HCT116 (cell line): ENCODE results near the gene SERPINA10. TPM values are rescaled to one million over a fixed set of nuclear protein-coding genes. Genes with fewer than 3 reads are reported as not detected.

Source experiments
- ATAC-seq: fragments of 200-7000 bp; cut with Tn5 transposase; 2 replicates; pipeline ENCODE4 v1.9.1; 2020; ENCODE audit warnings: mild to moderate bottlenecking, moderate library complexity
- BruUV-seq: library from RNA; stranded (reverse); fragments of 400-500 nt; replicated peaks from 2 replicates; lab custom pipeline; 2021; lab: Mats Ljungman, UMichigan
- CTCF ChIA-PET: fragments of 300-600 bp; sonication (Branson Sonifier 250); formaldehyde crosslinking; loops from one replicate; lab custom pipeline; 2021; ENCODE audit warnings: antibody characterized with exemption; lab: Charles Lee
- POLR2A ChIA-PET: fragments of 300-600, 350-600 bp; sonication (Branson Sonifier 250); formaldehyde crosslinking; loops from one replicate; lab custom pipeline; 2021; ENCODE audit warnings: antibody characterized with exemption; lab: Charles Lee
- RAD21 ChIA-PET, 2 experiments: fragments of 300-600 bp; sonication (Branson Sonifier 250); formaldehyde crosslinking; loops; one replicate each; lab custom pipeline; 2023; ENCODE audit warnings: low total read pairs in 2 of 2; ENCODE audit not compliant: uncharacterized antibody in 2 of 2, unreplicated experiment in 2 of 2, low non-redundant PET in 1 of 2; lab: Charles Lee
- DNase-seq: peaks from one replicate; pipeline ENCODE4 v3.0.0-alpha.2; 2010; ENCODE audit warnings: low read depth, low spot score
- H2AFZ ChIP-seq: fragments of 200-600 bp; shearing (Covaris generic), sonication (generic); 2 replicates; pipeline ENCODE4 v1.6.1; 2017; ENCODE audit warnings: low read depth, mixed run types, mixed read lengths, antibody characterized with exemption, low read length; ENCODE audit not compliant: poor library complexity, severe bottlenecking
- H3K27ac ChIP-seq: 2 replicates; pipeline ENCODE4 v1.5.1; 2012; ENCODE audit warnings: low read depth, low read length
- H3K27me3 ChIP-seq: fragments of 200-600 bp; sonication (generic); 2 replicates; pipeline ENCODE4 v1.6.1; 2016; ENCODE audit warnings: mixed run types, low read length, mixed read lengths; ENCODE audit not compliant: insufficient read depth
- H3K36me3 ChIP-seq, 2 experiments: fragments of 200-500 bp in 1 of 2; fragments of 200-600 bp in 1 of 2; sonication (Bioruptor generic) in 1 of 2; sonication (generic) in 1 of 2; 2 replicates each; pipeline versions ENCODE4 v1.5.1 to v1.6.1; 2014 to 2016; ENCODE audit warnings: low read length in 2 of 2, inconsistent platforms in 1 of 2, mixed read lengths in 1 of 2, mixed run types in 1 of 2; ENCODE audit not compliant: insufficient read depth in 2 of 2, control insufficient read depth in 1 of 2
- H3K4me1 ChIP-seq, 2 experiments: fragments of 200-600 bp in 1 of 2; sonication (generic) in 1 of 2; 2 replicates each; pipeline versions ENCODE4 v1.5.1 to v1.6.1; 2012 to 2017; ENCODE audit warnings: low read length in 2 of 2, inconsistent platforms in 1 of 2, mild to moderate bottlenecking in 1 of 2, mixed read lengths in 1 of 2, mixed run types in 1 of 2, moderate library complexity in 1 of 2; ENCODE audit not compliant: insufficient read depth in 2 of 2, control insufficient read depth in 1 of 2
- H3K4me2 ChIP-seq: fragments of 200-600 bp; sonication (generic); 2 replicates; pipeline ENCODE4 v1.6.1; 2017; ENCODE audit warnings: mixed run types, low read length, mixed read lengths
- H3K4me3 ChIP-seq, 2 experiments: fragments of 200-600 bp in 1 of 2; sonication (generic) in 1 of 2; replicated peaks in 1 of 2; 2 replicates each; pipeline ENCODE4 v1.5.1; 2011 to 2016; ENCODE audit warnings: low read length in 2 of 2, control low read depth in 1 of 2, low read depth in 1 of 2, mild to moderate bottlenecking in 1 of 2, mixed read lengths in 1 of 2, mixed run types in 1 of 2
- H3K79me2 ChIP-seq: fragments of 200-600 bp; sonication (generic); 2 replicates; pipeline ENCODE4 v1.6.1; 2017; ENCODE audit warnings: mild to moderate bottlenecking, mixed run types, low read length, moderate library complexity, mixed read lengths; ENCODE audit not compliant: insufficient read depth
- H3K9ac ChIP-seq: fragments of 200-600 bp; sonication (generic); 2 replicates; pipeline ENCODE4 v1.6.1; 2016; ENCODE audit warnings: low read length, mixed read lengths
- H3K9me2 ChIP-seq: fragments of 200-600 bp; sonication (generic), shearing (Covaris generic); 2 replicates; pipeline ENCODE4 v1.6.1; 2017; ENCODE audit warnings: mixed run types, mild to moderate bottlenecking, moderate library complexity; ENCODE audit not compliant: insufficient read depth
- H3K9me3 ChIP-seq, 2 experiments: fragments of 200-500 bp in 1 of 2; fragments of 200-600 bp in 1 of 2; sonication (Bioruptor generic) in 1 of 2; sonication (generic) in 1 of 2; 2 replicates each; pipeline ENCODE4 v1.6.1; 2014 to 2017; ENCODE audit warnings: low read length in 2 of 2, mixed read lengths in 2 of 2, inconsistent platforms in 1 of 2, low read depth in 1 of 2, mild to moderate bottlenecking in 1 of 2, mixed run types in 1 of 2, moderate library complexity in 1 of 2; ENCODE audit not compliant: control insufficient read depth in 1 of 2, insufficient read depth in 1 of 2
- H4K20me1 ChIP-seq: fragments of 200-600 bp; sonication (generic), shearing (Covaris generic); 2 replicates; pipeline ENCODE4 v1.6.1; 2017; ENCODE audit warnings: mixed run types, mild to moderate bottlenecking, moderate library complexity; ENCODE audit not compliant: insufficient read depth
- ATF3 ChIP-seq: IDR thresholded peaks from 2 replicates; pipeline ENCODE4 v1.6.1; 2012
- CBX3 ChIP-seq: IDR thresholded peaks from 2 replicates; pipeline ENCODE4 v1.6.1; 2012; ENCODE audit warnings: low read depth
- CEBPB ChIP-seq: IDR thresholded peaks from 2 replicates; pipeline ENCODE4 v1.6.1; 2012; ENCODE audit warnings: low read depth
- CTCF ChIP-seq, 3 experiments: fragments of 200-600 bp in 1 of 3; sonication (generic) in 1 of 3; IDR thresholded peaks in 2 of 3; conservative IDR thresholded peaks in 1 of 3; 2 replicates each; pipeline ENCODE4 v1.5.1; 2012 to 2017; ENCODE audit warnings: low read depth in 2 of 3, low read length in 2 of 3, antibody characterized with exemption in 1 of 3, borderline replicate concordance in 1 of 3, control low read depth in 1 of 3, mild to moderate bottlenecking in 1 of 3, mixed read lengths in 1 of 3, mixed run types in 1 of 3, moderate library complexity in 1 of 3; ENCODE audit not compliant: insufficient read depth in 1 of 3
- JUND ChIP-seq: IDR thresholded peaks from 2 replicates; pipeline ENCODE4 v1.6.1; 2012
- POLR2A ChIP-seq: IDR thresholded peaks from 2 replicates; pipeline ENCODE4 v1.7.0; 2011; ENCODE audit warnings: borderline replicate concordance; ENCODE audit not compliant: insufficient read depth, insufficient read length; ENCODE audit errors: extremely low read depth
- RAD21 ChIP-seq: IDR thresholded peaks from 2 replicates; pipeline ENCODE4 v1.6.1; 2012; ENCODE audit warnings: low read depth, mild to moderate bottlenecking
- SRF ChIP-seq: IDR thresholded peaks from 2 replicates; pipeline ENCODE4 v1.6.1; 2012; ENCODE audit warnings: low read depth
- TCF7L2 ChIP-seq: IDR thresholded peaks from 2 replicates; pipeline ENCODE4 v1.7.0; 2011; ENCODE audit warnings: borderline replicate concordance, inconsistent platforms; ENCODE audit not compliant: insufficient read depth, insufficient read length; ENCODE audit errors: extremely low read depth
- YY1 ChIP-seq: IDR thresholded peaks from 2 replicates; pipeline ENCODE4 v1.6.1; 2011; ENCODE audit warnings: low read length, low read depth, moderate library complexity, mild to moderate bottlenecking; ENCODE audit not compliant: insufficient replicate concordance; ENCODE audit errors: extremely low read depth
- ZBTB33 ChIP-seq: IDR thresholded peaks from 2 replicates; pipeline ENCODE4 v1.6.1; 2011; ENCODE audit warnings: mild to moderate bottlenecking, low read length, moderate library complexity; ENCODE audit not compliant: insufficient replicate concordance; ENCODE audit errors: extremely low read depth
- ZFX ChIP-seq: fragments of 450-650 bp; IDR thresholded peaks from 2 replicates; pipeline ENCODE4 v1.6.1; 2017
- ZNF274 ChIP-seq: fragments of 200-500 bp; sonication (Bioruptor generic); IDR thresholded peaks from 2 replicates; pipeline ENCODE4 v1.6.1; 2014; ENCODE audit warnings: mild to moderate bottlenecking, low read depth, low read length, inconsistent platforms
- intact Hi-C: fragments of 100-400 bp; cut with micrococcal nuclease; formaldehyde crosslinking; loops from 2 replicates; pipeline ENCODE4 v1.10.0; 2022
- total RNA-seq: library from RNA; stranded (reverse); gene quantifications from one replicate; pipeline ENCODE4 v1.2.1, GENCODE V29; 2021; ENCODE audit not compliant: unreplicated experiment

Gene SERPINA10
- total RNA-seq, 1 experiment from 2014 or later: not detected

- ChIA-PET CTCF (no interaction called here), POLR2A (no interaction called here), RAD21 (no interaction called here)
- H3K79me2 ChIP-seq: no peaks in the 10 kb centered on the region
- no peaks in the 10 kb centered on the region for H3K9me3 ChIP-seq
- ATAC-seq: no peak
- H4K20me1 ChIP-seq: no peaks in the 10 kb centered on the region
- no peak for DNase-seq
- no peaks in the 10 kb centered on the region for H3K27me3 ChIP-seq
- no peaks in the 10 kb centered on the region for H3K9me2 ChIP-seq
- H3K4me3 ChIP-seq: no peak overlapping the region
- TF ChIP-seq TCF7L2 (no peak), SRF (no peak), CEBPB (no peak), JUND (no peak), CBX3 (no peak), ATF3 (no peak), POLR2A (no peak), RAD21 (no peak), ZFX (no peak), ZNF274 (no peak), CTCF (IDR thresholded peaks at IDR 0.05 in 2 of 3, conservative IDR thresholded peaks at IDR 0.05 in 1 of 3; ENCODE audit: borderline replicate concordance in 1 of 3, insufficient read depth in 1 of 3, low read depth in 2 of 3, low read length in 2 of 3) (no peak), YY1 (no peak), ZBTB33 (no peak)
- no peak overlapping the region for H2AFZ ChIP-seq
- no peaks in the 10 kb centered on the region for H3K4me1 ChIP-seq
- intact Hi-C loops: no loop called here
- no peaks in the 10 kb centered on the region for H3K36me3 ChIP-seq
- no peak overlapping the region for H3K27ac ChIP-seq
- BruUV-seq: no TSS peak
- H3K9ac ChIP-seq: no peak overlapping the region
- H3K4me2 ChIP-seq: no peak overlapping the region
These were observed 23.6 kb upstream of the SERPINA10 start for GRCh38 chr14:94316692-94317091.
